BJ (cell line): ENCODE results near the gene PDILT. TPM values are rescaled to one million over a fixed set of nuclear protein-coding genes. Genes with fewer than 3 reads are reported as not detected.
"Not testable (repeated sequence)": the region's sequence is repeated elsewhere in the genome, so short reads cannot be mapped to it uniquely, and the experiment has no call there.

Source experiments
- CTCF ChIA-PET: fragments of 350-600 bp; formaldehyde crosslinking; extraction: SDS; loops from one replicate; lab custom pipeline; 2021; ENCODE audit warnings: antibody characterized with exemption, inconsistent platforms; lab: Yijun Ruan, JAX
- POLR2A ChIA-PET: fragments of 300-600 bp; sonication (Branson Sonifier 250); formaldehyde crosslinking; extraction: SDS; loops from one replicate; lab custom pipeline; 2021; ENCODE audit warnings: antibody characterized with exemption; lab: Charles Lee
- DNase-seq: peaks from one replicate; pipeline ENCODE4 v3.0.0-alpha.2; 2011; ENCODE audit warnings: low read depth
- H3K27me3 ChIP-seq: 2 replicates; pipeline ENCODE4 v1.6.0; 2011; ENCODE audit warnings: low read length; ENCODE audit not compliant: control insufficient read depth, insufficient read depth
- H3K36me3 ChIP-seq: 2 replicates; pipeline ENCODE4 v1.5.1; 2011; ENCODE audit warnings: low read length; ENCODE audit not compliant: control insufficient read depth, insufficient read depth
- H3K4me3 ChIP-seq: 2 replicates; pipeline ENCODE4 v1.5.1; 2011; ENCODE audit warnings: low read depth, mild to moderate bottlenecking, control low read depth, low read length
- CTCF ChIP-seq: IDR thresholded peaks from 2 replicates; pipeline ENCODE4 v1.5.1; 2011; ENCODE audit warnings: low read depth, mild to moderate bottlenecking, control low read depth, inconsistent platforms, low read length, moderate library complexity; ENCODE audit not compliant: insufficient read depth
- polyA minus RNA-seq: library from RNA; depleted of rRNA, polyadenylated mRNA; stranded (reverse); fragments of >200 nt; gene quantifications from 2 replicates; pipeline ENCODE4 v1.2.3, GENCODE V29; 2011; rRNA and poly(A)+ RNA removed
- polyA plus RNA-seq: library from polyadenylated mRNA; depleted of rRNA; stranded (reverse); fragments of >200 nt; gene quantifications from 2 replicates; pipeline ENCODE4 v1.2.3, GENCODE V29; 2011; rRNA removed

Gene PDILT
- polyA plus RNA-seq = not detected in 2 replicates
- polyA minus RNA-seq = not detected in 2 replicates

- no peak for TF ChIP-seq CTCF
- CTCF ChIA-PET = no interaction called here
- H3K4me3 ChIP-seq = no peak within 1 kb of the TSS
- DNase-seq = no peak
- no peaks in the 10 kb centered on the region for H3K36me3 ChIP-seq
- POLR2A ChIA-PET = no interaction called here
- no peaks in the 10 kb centered on the region for H3K27me3 ChIP-seq
Measured at GRCh38 chr16:20404637-20405036, at the start of gene PDILT. Gene PDILT, minus strand, starts transcription at chr16:20404737. Its CDS starts 5,437 bp downstream, at chr16:20399300.

- H3K27me3 ChIP-seq, H3K4me3 ChIP-seq, POLR2A ChIA-PET, CTCF ChIA-PET, DNase-seq, H3K36me3 ChIP-seq: not testable (repeated sequence)
Measured at GRCh38 chr16:20453633-20454032, 49.1 kb upstream of the PDILT start.

GRCh38 chr16:20451364-20451763, 46.8 kb upstream of the PDILT start, which contains the start of gene ACSM2A:
Gene ACSM2A, plus strand, starts transcription at chr16:20451521. Its CDS starts 8,594 bp downstream, at chr16:20460115.
- H3K36me3 ChIP-seq, H3K4me3 ChIP-seq, H3K27me3 ChIP-seq, CTCF ChIA-PET, DNase-seq, POLR2A ChIA-PET: not testable (repeated sequence)

GRCh38 chr16:20446652-20447393, 42.3 kb upstream of the PDILT start:
- POLR2A ChIA-PET, H3K27me3 ChIP-seq, H3K36me3 ChIP-seq, H3K4me3 ChIP-seq, CTCF ChIA-PET, DNase-seq: not testable (repeated sequence)

- DNase-seq, H3K4me3 ChIP-seq, POLR2A ChIA-PET, H3K27me3 ChIP-seq, CTCF ChIA-PET, H3K36me3 ChIP-seq: not testable (repeated sequence)
Measured at GRCh38 chr16:20441859-20442258, 37.3 kb upstream of the PDILT start.

- no peak for DNase-seq
- ChIA-PET POLR2A (no interaction called here), CTCF (no interaction called here)
- no peak for TF ChIP-seq CTCF
- Histone ChIP-seq H3K36me3 (no peaks in the 10 kb centered on the region), H3K4me3 (no peak overlapping the region), H3K27me3 (no peaks in the 10 kb centered on the region)
Measured at GRCh38 chr16:20441191-20441590, 36.7 kb upstream of the PDILT start.

- H3K36me3 ChIP-seq, H3K27me3 ChIP-seq, H3K4me3 ChIP-seq, POLR2A ChIA-PET, CTCF ChIA-PET, DNase-seq: not testable (repeated sequence)
Measured at GRCh38 chr16:20440731-20441130, 36.2 kb upstream of the PDILT start.

GRCh38 chr16:20439820-20440231, 35.3 kb upstream of the PDILT start:
- POLR2A ChIA-PET, H3K4me3 ChIP-seq, H3K27me3 ChIP-seq, H3K36me3 ChIP-seq, CTCF ChIA-PET, DNase-seq: not testable (repeated sequence)

- H3K27me3 ChIP-seq, H3K36me3 ChIP-seq, POLR2A ChIA-PET, CTCF ChIA-PET, DNase-seq, H3K4me3 ChIP-seq: not testable (repeated sequence)
Measured at GRCh38 chr16:20438950-20439349, 34.4 kb upstream of the PDILT start.
